ENCODE results near the gene POLN.

POLN gene

GRCh38 chr4:2071252-2071911 is 170.5 kb downstream of the POLN start:
- H3K36me3 ChIP-seq (ENCODE audit: control insufficient read depth, insufficient read depth, low read length), result no peaks in the 10 kb centered on the region
- H3K27me3 ChIP-seq (replicated peaks; ENCODE audit: control insufficient read depth, insufficient read depth, low read length, poor library complexity, severe bottlenecking), result no peaks in the 10 kb centered on the region
- H3K4me3 ChIP-seq (ENCODE audit: insufficient read depth, low read depth, low read length, poor library complexity, severe bottlenecking), result no peak overlapping the region
- no peak overlapping the region for H3K27ac ChIP-seq (ENCODE audit: insufficient read depth, low read length, poor library complexity, severe bottlenecking)
- H3K4me1 ChIP-seq (ENCODE audit: control insufficient read depth, insufficient read depth, low read length, poor library complexity, severe bottlenecking), result no peaks in the 10 kb centered on the region
- no peaks in the 10 kb centered on the region for H3K9me3 ChIP-seq (ENCODE audit: control insufficient read depth, low read length)
- no peak for DNase-seq

DNA sequence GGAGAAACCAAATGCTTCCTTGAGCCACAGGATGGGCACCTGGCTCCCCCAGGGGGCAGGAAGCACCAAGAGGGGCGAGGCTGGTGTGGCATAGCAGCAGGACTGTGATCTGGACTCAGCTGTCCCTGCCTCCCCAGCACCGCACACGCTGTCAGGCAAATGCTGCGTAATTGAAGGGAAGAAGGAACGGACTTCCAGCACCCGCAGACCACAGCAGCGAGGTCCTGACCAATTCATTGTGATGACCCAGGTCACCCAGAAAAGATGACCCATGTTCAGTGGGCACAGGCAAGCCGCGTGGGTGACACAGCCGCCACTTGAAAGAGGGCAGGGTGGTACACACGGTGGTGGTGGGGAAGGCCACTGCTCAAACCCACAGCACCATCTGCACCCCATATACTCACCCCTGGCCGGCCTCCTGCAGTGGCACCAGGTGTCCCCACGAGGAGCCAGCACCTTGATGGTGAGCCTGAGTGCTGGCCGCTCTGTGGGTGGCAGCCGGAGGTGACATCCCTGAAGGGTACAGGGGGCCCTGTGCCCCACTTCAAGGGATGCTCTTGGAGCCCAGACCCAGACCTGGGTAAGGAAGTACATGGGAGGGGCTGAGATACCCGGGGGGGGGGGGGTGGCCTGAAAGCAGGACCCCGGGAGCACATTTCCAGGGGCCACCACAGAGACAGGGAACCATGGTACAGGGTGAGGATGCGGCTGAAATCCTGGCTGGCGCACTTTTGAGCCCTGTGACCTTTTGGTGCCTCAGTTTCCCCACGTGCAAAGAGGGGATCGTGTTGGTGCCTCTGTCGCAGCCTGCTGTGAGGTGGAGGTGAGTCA is 171.3 kb downstream of the POLN start:
- Histone ChIP-seq H3K27ac (ENCODE audit: insufficient read depth, low read length, poor library complexity, severe bottlenecking) (no peak overlapping the region), H3K4me1 (ENCODE audit: control insufficient read depth, insufficient read depth, low read length, poor library complexity, severe bottlenecking) (no peaks in the 10 kb centered on the region), H3K9me3 (ENCODE audit: control insufficient read depth, low read length) (no peaks in the 10 kb centered on the region), H3K4me3 (ENCODE audit: insufficient read depth, low read depth, low read length, poor library complexity, severe bottlenecking) (no peak overlapping the region), H3K27me3 (replicated peaks; ENCODE audit: control insufficient read depth, insufficient read depth, low read length, poor library complexity, severe bottlenecking) (no peaks in the 10 kb centered on the region), H3K36me3 (ENCODE audit: control insufficient read depth, insufficient read depth, low read length) (no peaks in the 10 kb centered on the region)
- no peak for DNase-seq

DNA sequence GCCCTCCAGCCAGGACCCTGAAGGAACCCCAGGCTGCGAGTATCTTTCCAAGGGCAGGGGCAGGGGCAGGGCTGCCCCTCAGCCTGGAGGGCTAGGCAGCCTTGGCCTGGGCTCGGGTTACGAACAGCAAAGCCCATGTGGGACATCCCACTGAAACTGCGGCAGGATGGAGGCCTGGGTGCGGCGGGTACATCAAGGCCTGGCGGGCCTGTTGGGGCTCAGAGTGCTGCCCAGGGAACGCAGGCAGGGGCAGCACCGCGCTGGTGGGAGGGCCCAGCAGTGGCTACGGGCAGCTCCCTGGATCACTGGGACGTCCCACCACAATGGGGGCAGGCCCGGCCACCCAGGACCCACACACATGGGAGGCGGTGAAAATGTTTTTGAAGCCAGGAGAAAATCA is 171.9 kb downstream of the POLN start:
- Histone ChIP-seq H3K9me3 (ENCODE audit: control insufficient read depth, low read length) (no peaks in the 10 kb centered on the region), H3K27ac (ENCODE audit: insufficient read depth, low read length, poor library complexity, severe bottlenecking) (no peak overlapping the region), H3K4me1 (ENCODE audit: control insufficient read depth, insufficient read depth, low read length, poor library complexity, severe bottlenecking) (no peaks in the 10 kb centered on the region), H3K36me3 (ENCODE audit: control insufficient read depth, insufficient read depth, low read length) (no peaks in the 10 kb centered on the region), H3K27me3 (replicated peaks; ENCODE audit: control insufficient read depth, insufficient read depth, low read length, poor library complexity, severe bottlenecking) (no peaks in the 10 kb centered on the region), H3K4me3 (ENCODE audit: insufficient read depth, low read depth, low read length, poor library complexity, severe bottlenecking) (no peak overlapping the region)
- DNase-seq, result no peak

- Histone ChIP-seq H3K9me3 (ENCODE audit: control insufficient read depth, low read length) (no peaks in the 10 kb centered on the region), H3K36me3 (ENCODE audit: control insufficient read depth, insufficient read depth, low read length) (no peaks in the 10 kb centered on the region), H3K27me3 (replicated peaks; ENCODE audit: control insufficient read depth, insufficient read depth, low read length, poor library complexity, severe bottlenecking) (no peaks in the 10 kb centered on the region), H3K27ac (ENCODE audit: insufficient read depth, low read length, poor library complexity, severe bottlenecking) (no peak overlapping the region), H3K4me1 (ENCODE audit: control insufficient read depth, insufficient read depth, low read length, poor library complexity, severe bottlenecking) (no peaks in the 10 kb centered on the region), H3K4me3 (ENCODE audit: insufficient read depth, low read depth, low read length, poor library complexity, severe bottlenecking) (no peak overlapping the region)
- DNase-seq, result no peak
Measured at GRCh38 chr4:2069161-2069971, 172.6 kb downstream of the POLN start.

DNA sequence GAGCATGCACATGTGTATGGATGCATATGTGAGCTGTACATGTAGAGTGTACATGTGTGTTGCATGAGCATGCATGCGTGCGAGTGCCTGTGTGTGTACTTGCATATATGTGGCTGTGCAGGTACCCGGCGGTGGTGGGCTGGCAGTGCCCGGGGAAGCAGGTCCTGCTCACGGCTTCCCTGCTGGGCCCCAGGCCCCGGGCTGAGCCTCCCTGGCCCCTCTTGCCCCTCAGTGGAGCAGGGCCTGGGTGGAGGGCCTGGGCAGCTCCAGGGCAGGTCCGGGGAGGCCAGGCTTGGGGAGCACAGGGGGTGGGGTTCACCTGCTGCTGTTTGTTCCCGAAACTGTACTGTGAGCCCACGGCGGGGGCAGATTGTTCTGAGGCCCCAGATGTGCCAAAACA is 173.4 kb downstream of the POLN start:
- no peaks in the 10 kb centered on the region for H3K36me3 ChIP-seq (ENCODE audit: control insufficient read depth, insufficient read depth, low read length)
- DNase-seq, result no peak

GRCh38 chr4:2068198-2068470 is 173.8 kb downstream of the POLN start:
- H3K36me3 ChIP-seq (ENCODE audit: control insufficient read depth, insufficient read depth, low read length), result no peaks in the 10 kb centered on the region
- no peaks in the 10 kb centered on the region for H3K4me1 ChIP-seq (ENCODE audit: control insufficient read depth, insufficient read depth, low read length, poor library complexity, severe bottlenecking)
- no peak for DNase-seq
- no peaks in the 10 kb centered on the region for H3K9me3 ChIP-seq (ENCODE audit: control insufficient read depth, low read length)
- no peaks in the 10 kb centered on the region for H3K27me3 ChIP-seq (replicated peaks; ENCODE audit: control insufficient read depth, insufficient read depth, low read length, poor library complexity, severe bottlenecking)
- H3K4me3 ChIP-seq (ENCODE audit: insufficient read depth, low read depth, low read length, poor library complexity, severe bottlenecking), result no peak overlapping the region
- no peak overlapping the region for H3K27ac ChIP-seq (ENCODE audit: insufficient read depth, low read length, poor library complexity, severe bottlenecking)

More for the DNA sequence above, 173.4 kb downstream of the POLN start:
- H3K4me1 ChIP-seq (ENCODE audit: control insufficient read depth, insufficient read depth, low read length, poor library complexity, severe bottlenecking), result no peaks in the 10 kb centered on the region
- no peaks in the 10 kb centered on the region for H3K9me3 ChIP-seq (ENCODE audit: control insufficient read depth, low read length)
- no peak overlapping the region for H3K27ac ChIP-seq (ENCODE audit: insufficient read depth, low read length, poor library complexity, severe bottlenecking)
- no peak overlapping the region for H3K4me3 ChIP-seq (ENCODE audit: insufficient read depth, low read depth, low read length, poor library complexity, severe bottlenecking)
- no peaks in the 10 kb centered on the region for H3K27me3 ChIP-seq (replicated peaks; ENCODE audit: control insufficient read depth, insufficient read depth, low read length, poor library complexity, severe bottlenecking)

DNA sequence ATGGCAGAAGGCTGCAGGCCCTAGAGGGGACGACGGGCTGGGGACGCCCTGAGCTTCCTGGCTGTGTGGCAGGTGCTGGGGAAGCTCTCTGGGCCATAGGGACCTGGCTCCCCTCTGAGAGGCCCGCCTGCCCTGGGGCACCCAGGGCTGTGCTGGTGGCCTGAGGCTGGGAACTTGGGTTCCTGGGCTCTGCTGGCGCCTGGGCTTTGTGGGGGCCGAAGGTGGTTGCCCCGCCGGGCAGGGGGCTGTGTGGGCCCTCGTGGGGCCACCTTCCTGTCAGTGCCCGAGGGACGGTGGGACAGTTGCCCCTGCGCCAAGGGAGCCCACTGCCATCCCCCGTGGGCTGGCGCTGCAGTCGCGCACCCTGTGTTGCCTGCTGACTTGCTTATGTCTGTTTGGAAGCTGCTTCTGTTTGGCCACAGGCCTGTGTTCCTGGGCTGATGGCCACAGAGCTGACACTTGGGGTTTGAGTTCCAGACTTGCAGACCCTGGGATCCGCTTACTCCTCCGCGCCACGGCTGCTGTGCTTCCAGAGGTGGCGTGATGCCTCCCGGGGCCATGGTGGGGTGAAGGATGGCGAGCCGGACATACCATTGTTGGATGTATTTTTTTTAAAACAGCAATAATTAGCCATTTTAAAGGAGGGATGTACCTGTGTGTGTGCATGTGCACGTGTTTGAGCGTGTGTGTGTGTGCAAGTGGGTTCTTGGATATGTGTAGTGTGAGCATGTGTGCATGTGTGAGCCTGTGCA is 174.3 kb downstream of the POLN start:
- Histone ChIP-seq H3K36me3 (ENCODE audit: control insufficient read depth, insufficient read depth, low read length) (no peaks in the 10 kb centered on the region), H3K4me1 (ENCODE audit: control insufficient read depth, insufficient read depth, low read length, poor library complexity, severe bottlenecking) (no peaks in the 10 kb centered on the region)
- DNase-seq, result no peak

GRCh38 chr4:2066571-2067445 is 175.1 kb downstream of the POLN start:
- H3K36me3 ChIP-seq (ENCODE audit: control insufficient read depth, insufficient read depth, low read length), result no peaks in the 10 kb centered on the region
- no peaks in the 10 kb centered on the region for H3K27me3 ChIP-seq (replicated peaks; ENCODE audit: control insufficient read depth, insufficient read depth, low read length, poor library complexity, severe bottlenecking)
- no peaks in the 10 kb centered on the region for H3K9me3 ChIP-seq (ENCODE audit: control insufficient read depth, low read length)
- H3K4me1 ChIP-seq (ENCODE audit: control insufficient read depth, insufficient read depth, low read length, poor library complexity, severe bottlenecking), result no peaks in the 10 kb centered on the region
- no peak overlapping the region for H3K4me3 ChIP-seq (ENCODE audit: insufficient read depth, low read depth, low read length, poor library complexity, severe bottlenecking)
- DNase-seq, result no peak
- H3K27ac ChIP-seq (ENCODE audit: insufficient read depth, low read length, poor library complexity, severe bottlenecking), result no peak overlapping the region

More for the DNA sequence above, 174.3 kb downstream of the POLN start:
- H3K4me3 ChIP-seq (ENCODE audit: insufficient read depth, low read depth, low read length, poor library complexity, severe bottlenecking), result no peak overlapping the region
- no peaks in the 10 kb centered on the region for H3K27me3 ChIP-seq (replicated peaks; ENCODE audit: control insufficient read depth, insufficient read depth, low read length, poor library complexity, severe bottlenecking)
- H3K9me3 ChIP-seq (ENCODE audit: control insufficient read depth, low read length), result no peaks in the 10 kb centered on the region
- no peak overlapping the region for H3K27ac ChIP-seq (ENCODE audit: insufficient read depth, low read length, poor library complexity, severe bottlenecking)

DNA sequence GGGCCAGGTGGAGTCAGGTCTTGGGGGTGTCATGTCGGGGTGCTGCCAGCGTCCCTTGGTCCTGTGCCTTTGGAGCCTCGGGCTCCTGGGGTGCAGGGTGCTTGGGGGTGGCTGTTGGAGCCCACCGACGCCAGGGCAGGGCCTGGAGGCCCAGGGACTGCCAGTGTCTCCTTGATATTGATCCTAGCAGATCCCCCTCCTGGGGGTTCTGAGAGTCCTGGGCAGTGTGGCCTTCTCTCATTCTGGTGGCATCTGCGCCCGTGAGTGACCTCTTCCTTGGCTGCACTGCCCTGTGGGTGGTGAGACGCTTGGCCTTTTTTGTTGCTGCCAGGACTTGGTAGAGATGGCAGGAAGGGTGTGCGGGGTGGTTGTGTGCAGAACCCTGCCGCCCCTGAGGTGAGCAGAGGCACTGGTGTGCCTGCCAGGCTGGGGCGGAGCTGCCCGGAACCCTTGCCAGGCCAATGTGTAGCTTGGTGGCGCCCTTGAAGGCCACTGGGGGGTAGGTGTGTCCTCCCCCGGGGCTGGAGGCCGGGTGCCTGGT is 175.8 kb downstream of the POLN start:
- no peak for DNase-seq
- Histone ChIP-seq H3K27ac (ENCODE audit: insufficient read depth, low read length, poor library complexity, severe bottlenecking) (no peak overlapping the region), H3K4me1 (ENCODE audit: control insufficient read depth, insufficient read depth, low read length, poor library complexity, severe bottlenecking) (no peaks in the 10 kb centered on the region), H3K36me3 (ENCODE audit: control insufficient read depth, insufficient read depth, low read length) (no peaks in the 10 kb centered on the region), H3K27me3 (replicated peaks; ENCODE audit: control insufficient read depth, insufficient read depth, low read length, poor library complexity, severe bottlenecking) (peaks cover under 1% of the 10 kb centered on the region), H3K9me3 (ENCODE audit: control insufficient read depth, low read length) (no peaks in the 10 kb centered on the region), H3K4me3 (ENCODE audit: insufficient read depth, low read depth, low read length, poor library complexity, severe bottlenecking) (no peak overlapping the region)
